ENCODE measurements around the gene LENG8.
"Not testable (repeated sequence)": the region's sequence is repeated elsewhere in the genome, so short reads cannot be mapped to it uniquely, and the experiment has no call there.

LENG8 gene

DNA sequence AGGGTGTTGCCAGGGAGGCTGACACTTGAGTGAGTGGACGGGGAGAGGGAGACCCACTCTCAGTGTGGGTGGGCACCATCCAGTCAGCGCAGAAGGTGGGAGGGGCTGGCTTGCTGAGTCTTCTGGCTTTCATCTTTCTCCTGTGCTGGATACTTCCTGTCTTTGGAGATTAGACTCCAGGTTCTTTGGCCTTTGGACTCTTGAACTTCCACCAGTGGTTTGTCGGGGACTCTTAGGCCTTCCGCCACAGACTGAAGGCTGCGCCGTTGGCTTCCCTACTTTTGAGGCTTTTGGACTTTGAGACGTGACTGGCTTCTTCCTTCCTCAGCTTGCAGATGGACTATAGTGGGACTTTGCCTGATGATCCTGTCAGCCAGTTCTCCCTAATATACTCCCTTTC, 4.3 kb upstream of the LENG8 start:
- no peak for DNase-seq (ENCODE audit: low read depth)

DNA sequence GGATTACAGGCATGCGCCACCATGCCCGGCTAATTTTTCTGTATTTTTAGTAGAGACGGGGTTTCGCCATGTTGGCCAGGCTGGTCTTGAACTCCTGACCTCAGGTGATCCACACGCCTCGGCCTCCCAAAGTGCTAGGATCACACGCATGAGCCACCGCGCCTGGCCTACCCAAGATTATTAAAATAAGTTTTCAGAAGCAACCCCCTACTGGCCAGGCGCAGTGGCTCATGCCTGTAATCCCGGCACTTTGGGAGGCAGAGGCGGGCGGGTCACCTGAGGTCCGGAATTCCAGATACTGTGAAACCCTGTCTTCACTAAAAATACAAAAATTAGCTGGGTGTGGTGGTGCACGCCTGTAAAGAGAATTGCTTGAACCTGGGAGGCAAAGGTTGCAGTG, 2.6 kb upstream of the LENG8 start:
- DNase-seq (ENCODE audit: low read depth), result not testable (repeated sequence)

- DNase-seq (ENCODE audit: low read depth), result peak; percentile 11
Measured at GRCh38 chr19:54448040-54448773, 792 bp upstream of the LENG8 start.

DNA sequence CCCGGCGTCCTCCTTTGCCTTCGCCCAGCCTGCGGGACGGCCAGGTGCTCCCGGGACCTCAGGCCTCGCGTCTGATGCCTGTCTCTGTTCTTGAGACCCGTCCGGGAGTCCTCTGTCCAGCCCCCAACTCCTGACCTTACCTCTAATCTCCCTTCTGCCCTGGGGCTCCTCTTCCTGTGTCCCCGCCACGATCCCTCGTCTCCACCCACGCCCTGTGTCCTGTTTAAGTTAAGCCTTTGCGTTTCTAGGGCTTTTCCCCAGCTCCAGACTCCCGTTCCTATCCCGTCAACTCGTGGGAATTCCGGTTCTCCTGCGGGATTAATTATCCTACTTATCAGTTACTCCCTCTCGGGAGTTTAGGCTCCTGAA, 686 bp downstream of the LENG8 start:
- DNase-seq (ENCODE audit: low read depth), result no peak

- DNase-seq (ENCODE audit: low read depth), result no peak
Measured at GRCh38 chr19:54451331-54451871, 2.4 kb downstream of the LENG8 start.

DNA sequence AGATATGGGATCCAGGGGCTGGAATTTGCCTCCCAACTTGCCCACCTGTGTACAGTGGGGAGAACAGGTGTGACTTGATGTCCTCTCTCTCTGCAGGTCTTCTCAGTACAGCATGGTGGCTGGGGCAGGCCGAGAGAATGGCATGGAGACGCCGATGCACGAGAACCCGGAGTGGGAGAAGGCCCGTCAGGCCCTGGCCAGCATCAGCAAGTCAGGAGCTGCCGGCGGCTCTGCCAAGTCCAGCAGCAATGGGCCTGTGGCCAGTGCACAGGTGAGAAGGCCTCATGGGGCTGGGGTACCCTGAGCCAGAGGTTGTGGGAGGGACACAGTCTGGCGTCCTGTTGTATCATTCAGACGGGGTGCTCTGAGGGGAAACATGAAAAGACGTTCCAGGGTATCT, 3.0 kb downstream of the LENG8 start:
- no peak for DNase-seq (ENCODE audit: low read depth)

GRCh38 chr19:54452626-54453025, 3.6 kb downstream of the LENG8 start:
- no peak for DNase-seq (ENCODE audit: low read depth)

DNA sequence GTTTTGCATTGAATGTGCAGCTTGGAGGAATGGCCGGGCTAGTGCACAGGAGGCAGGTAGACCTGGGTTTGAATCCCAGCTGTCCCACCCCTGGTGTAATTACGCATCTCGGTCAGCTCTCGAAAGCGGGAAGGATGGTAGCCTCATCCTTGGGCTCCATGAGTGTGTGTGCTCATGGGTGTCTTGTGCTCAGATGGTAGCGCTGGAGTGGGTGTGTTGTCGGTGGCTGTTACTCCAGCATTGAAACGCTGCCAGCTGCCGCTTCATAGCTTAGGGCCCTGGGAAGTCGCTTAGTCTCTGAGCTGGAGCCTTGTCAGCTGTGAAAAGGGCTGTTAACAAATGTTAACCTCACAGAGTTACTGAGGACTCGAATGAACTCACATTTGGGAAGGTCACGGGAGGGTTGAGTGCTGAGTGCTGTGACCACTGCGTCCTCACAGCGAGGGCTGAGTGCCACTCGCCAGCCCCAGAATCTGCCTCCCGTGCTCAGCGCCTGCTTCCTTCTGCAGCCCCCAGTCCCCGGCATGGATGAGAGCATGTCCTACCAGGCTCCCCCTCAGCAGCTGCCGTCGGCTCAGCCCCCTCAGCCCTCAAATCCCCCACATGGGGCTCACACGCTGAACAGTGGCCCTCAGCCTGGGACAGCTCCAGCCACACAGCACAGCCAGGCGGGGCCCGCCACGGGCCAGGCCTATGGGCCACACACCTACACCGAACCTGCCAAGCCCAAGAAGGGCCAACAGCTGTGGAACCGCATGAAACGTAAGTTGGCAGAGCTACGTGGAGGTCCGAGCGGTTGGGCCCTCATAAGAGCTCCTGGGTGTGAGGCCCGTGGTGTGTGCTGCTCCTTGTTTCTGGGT, 5.2 kb downstream of the LENG8 start:
- no peak for DNase-seq (ENCODE audit: low read depth)

GRCh38 chr19:54454781-54455675, 6.0 kb downstream of the LENG8 start:
- DNase-seq (ENCODE audit: low read depth), result no peak

GRCh38 chr19:54455786-54456422, 6.9 kb downstream of the LENG8 start:
- DNase-seq (ENCODE audit: low read depth), result no peak

DNA sequence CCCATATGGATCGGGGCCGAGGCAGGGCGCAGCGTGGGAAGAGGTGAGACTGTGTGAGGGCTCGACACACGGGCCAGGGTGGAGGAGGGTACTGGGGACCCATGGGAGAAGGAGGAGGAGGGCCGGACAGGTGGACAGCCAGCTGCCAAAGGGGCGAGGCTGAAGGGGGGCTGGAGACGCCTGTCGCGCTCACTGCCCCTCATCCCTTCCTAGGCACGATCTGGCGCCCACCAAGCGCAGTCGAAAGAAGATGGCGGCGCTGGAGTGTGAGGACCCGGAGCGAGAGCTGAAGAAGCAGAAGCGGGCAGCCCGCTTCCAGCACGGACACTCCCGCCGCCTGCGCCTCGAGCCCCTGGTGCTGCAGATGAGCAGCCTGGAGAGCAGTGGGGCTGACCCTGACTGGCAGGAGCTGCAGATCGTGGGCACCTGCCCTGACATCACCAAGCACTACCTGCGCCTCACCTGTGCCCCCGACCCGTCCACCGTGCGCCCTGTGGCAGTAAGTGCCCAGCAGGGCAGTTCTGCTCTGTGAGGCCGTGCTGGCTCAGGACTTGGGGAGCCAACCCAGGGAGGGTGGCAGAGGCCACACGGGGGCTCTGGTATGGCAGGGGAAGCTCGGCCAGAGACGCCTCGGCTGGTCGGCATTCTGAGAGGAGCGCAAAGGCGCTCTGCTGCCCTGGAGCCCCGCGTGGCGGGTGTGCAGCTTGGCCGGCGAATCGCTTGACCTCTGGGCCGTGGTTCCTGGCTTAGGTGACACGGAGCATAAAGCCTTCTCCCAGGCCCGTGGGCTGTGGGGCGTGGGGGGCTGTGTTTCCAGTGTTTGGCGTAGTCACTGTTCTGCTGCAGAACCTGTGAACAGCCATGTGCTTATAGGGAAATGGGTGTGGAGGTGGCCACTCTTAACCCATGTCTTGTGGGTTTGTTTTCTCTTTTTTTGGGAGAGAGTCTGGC, 7.7 kb downstream of the LENG8 start:
- DNase-seq (ENCODE audit: low read depth), result no peak

GRCh38 chr19:54457773-54458647, 9.0 kb downstream of the LENG8 start:
- DNase-seq (ENCODE audit: low read depth), result no peak

DNA sequence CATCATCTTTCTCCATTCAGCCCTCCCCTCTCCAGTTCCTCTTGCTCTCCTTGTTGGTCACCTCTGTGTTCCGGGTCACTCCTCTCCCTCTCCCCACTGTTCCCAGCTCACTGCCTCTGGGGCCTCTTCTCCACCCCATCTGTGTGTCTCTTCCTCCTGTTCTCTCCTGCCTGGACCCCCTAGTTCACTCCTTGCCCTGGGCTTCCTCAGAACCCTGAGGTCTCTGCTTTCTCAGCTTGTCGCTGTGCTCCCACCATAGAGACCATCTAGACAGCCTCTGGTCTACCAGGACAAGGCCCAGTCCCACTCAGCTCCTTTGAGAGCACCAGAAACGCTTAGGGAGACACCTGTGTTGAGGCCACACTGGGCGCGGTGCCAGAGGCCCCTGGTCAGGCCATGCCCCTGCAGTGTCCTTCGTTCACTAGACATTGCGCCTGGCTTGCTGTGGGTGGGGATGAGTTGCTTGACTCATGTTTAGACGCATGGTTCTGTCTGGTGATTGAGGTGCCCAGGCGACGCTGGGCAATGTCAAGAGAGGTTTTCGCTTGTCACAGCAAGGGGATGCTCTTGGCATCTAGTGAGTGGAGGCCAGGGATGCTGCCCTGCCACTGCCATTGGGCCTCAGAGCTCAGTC, 9.8 kb downstream of the LENG8 start:
- DNase-seq (ENCODE audit: low read depth), result no peak

- no peak for DNase-seq (ENCODE audit: low read depth)
Measured at GRCh38 chr19:54459282-54460229, 10.6 kb downstream of the LENG8 start.

GRCh38 chr19:54460230-54461005, 11.4 kb downstream of the LENG8 start:
- DNase-seq (ENCODE audit: low read depth), result no peak

DNA sequence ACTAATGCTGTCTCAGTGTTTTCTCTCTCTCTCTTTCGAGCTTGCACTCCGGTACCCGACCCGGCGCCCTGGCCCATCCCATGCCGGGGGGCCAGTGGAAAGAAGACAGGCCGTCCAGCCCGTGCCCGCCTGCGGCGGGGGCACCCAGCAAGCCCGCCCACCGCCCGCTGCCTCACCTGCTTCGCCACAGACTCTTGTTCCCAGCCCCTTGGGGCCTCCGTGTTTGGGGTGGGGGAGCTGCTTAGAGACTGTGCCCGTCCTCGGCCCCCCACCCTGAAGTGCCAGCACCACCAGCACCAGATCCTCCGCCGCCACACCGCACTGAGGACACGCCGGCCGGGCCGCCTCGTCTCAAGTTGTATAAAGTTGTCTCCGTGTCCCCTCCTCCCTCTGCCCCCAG, 12.2 kb downstream of the LENG8 start:
- DNase-seq (ENCODE audit: low read depth), result no peak

DNA sequence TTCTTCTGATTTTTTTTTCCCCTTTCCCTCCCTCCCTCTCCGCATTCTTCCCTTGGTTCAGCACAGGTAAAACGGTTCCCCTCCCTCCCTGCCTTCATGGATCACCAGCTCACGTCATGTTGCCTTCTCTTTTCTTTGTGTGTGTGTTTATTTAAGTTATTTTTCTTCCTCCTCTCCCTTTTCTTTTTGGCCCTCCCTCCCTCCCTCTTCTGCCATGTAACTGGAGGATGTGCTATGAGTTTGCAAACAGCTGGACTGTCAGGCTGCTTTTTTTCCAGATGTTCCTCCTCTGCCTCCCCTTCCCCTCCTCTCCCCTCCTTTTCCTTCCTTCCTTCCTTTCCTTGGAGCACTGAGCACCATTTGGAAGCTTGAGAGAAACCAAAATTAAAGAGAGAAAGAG, 12.6 kb downstream of the LENG8 start:
- DNase-seq (ENCODE audit: low read depth), result no peak
